ENCODE measurements around the gene NAV2. TPM values are rescaled to one million over a fixed set of nuclear protein-coding genes. Genes with fewer than 3 reads are reported as not detected.

Gene NAV2
- total RNA-seq, 1 donor from 2014 or later, result 11.1 TPM

GRCh38 chr11:20089796-20090653 is 377.4 kb downstream of the NAV2 start:
- FAIRE-seq, result no peak
- Histone ChIP-seq H3K4me3 (ENCODE audit: low read depth, low read length) (no peak overlapping the region), H3K36me3 (ENCODE audit: control insufficient read depth, insufficient read depth, low read length) (peaks cover 42% of the 10 kb centered on the region), H3K27me3 (ENCODE audit: control insufficient read depth, insufficient read depth, low read length) (no peaks in the 10 kb centered on the region)
- TF ChIP-seq CTCF (IDR thresholded peaks at IDR 0.05; ENCODE audit: insufficient read depth, low read length, severe bottlenecking), result no peak
- DNase-seq (ENCODE audit: low read depth), result no peak

GRCh38 chr11:20090654-20091374 is 378.2 kb downstream of the NAV2 start:
- FAIRE-seq, result no peak
- Histone ChIP-seq H3K36me3 (ENCODE audit: control insufficient read depth, insufficient read depth, low read length) (peaks cover 37% of the 10 kb centered on the region), H3K27me3 (ENCODE audit: control insufficient read depth, insufficient read depth, low read length) (no peaks in the 10 kb centered on the region), H3K4me3 (ENCODE audit: low read depth, low read length) (no peak overlapping the region)
- no peak for DNase-seq (ENCODE audit: low read depth)
- TF ChIP-seq CTCF (IDR thresholded peaks at IDR 0.05; ENCODE audit: insufficient read depth, low read length, severe bottlenecking), result no peak

GRCh38 chr11:20093775-20094174 is 381.1 kb downstream of the NAV2 start:
- H3K27me3 ChIP-seq (ENCODE audit: control insufficient read depth, insufficient read depth, low read length), result no peaks in the 10 kb centered on the region
- TF ChIP-seq CTCF (IDR thresholded peaks at IDR 0.05; ENCODE audit: insufficient read depth, low read length, severe bottlenecking), result no peak
- no peak overlapping the region for H3K4me3 ChIP-seq (ENCODE audit: low read depth, low read length)
- peaks cover 37% of the 10 kb centered on the region for H3K36me3 ChIP-seq (ENCODE audit: control insufficient read depth, insufficient read depth, low read length)
- no peak for DNase-seq (ENCODE audit: low read depth)
- no peak for FAIRE-seq

GRCh38 chr11:20095189-20095588 is 382.6 kb downstream of the NAV2 start:
- FAIRE-seq, result no peak
- Histone ChIP-seq H3K4me3 (ENCODE audit: low read depth, low read length) (no peak overlapping the region), H3K36me3 (ENCODE audit: control insufficient read depth, insufficient read depth, low read length) (peaks cover 33% of the 10 kb centered on the region), H3K27me3 (ENCODE audit: control insufficient read depth, insufficient read depth, low read length) (no peaks in the 10 kb centered on the region)
- DNase-seq (ENCODE audit: low read depth), result no peak
- TF ChIP-seq CTCF (IDR thresholded peaks at IDR 0.05; ENCODE audit: insufficient read depth, low read length, severe bottlenecking), result no peak

- no peak overlapping the region for H3K4me3 ChIP-seq (ENCODE audit: low read depth, low read length)
- no peaks in the 10 kb centered on the region for H3K27me3 ChIP-seq (ENCODE audit: control insufficient read depth, insufficient read depth, low read length)
- no peak for FAIRE-seq
- H3K36me3 ChIP-seq (ENCODE audit: control insufficient read depth, insufficient read depth, low read length), result peaks cover 37% of the 10 kb centered on the region
- DNase-seq (ENCODE audit: low read depth), result peak; percentile 25
- no peak for TF ChIP-seq CTCF (IDR thresholded peaks at IDR 0.05; ENCODE audit: insufficient read depth, low read length, severe bottlenecking)
Measured at GRCh38 chr11:20097319-20098221, 384.9 kb downstream of the NAV2 start.

Measured in bronchial epithelial cell (primary cell).